Stimulated activated CD8-positive, alpha-beta memory T cell treated with anti-CD3 and anti-CD28 coated beads, Interleukin-7, amount 100 ng/mL, for 24 hours (primary cell): ENCODE measurements around the gene RNF212.

ENCODE experiments used
- DNase-seq: peaks from one replicate; pipeline ENCODE4 v3.0.0-alpha.2; 2020; ENCODE audit warnings: low read depth

Gene RNF212

DNA sequence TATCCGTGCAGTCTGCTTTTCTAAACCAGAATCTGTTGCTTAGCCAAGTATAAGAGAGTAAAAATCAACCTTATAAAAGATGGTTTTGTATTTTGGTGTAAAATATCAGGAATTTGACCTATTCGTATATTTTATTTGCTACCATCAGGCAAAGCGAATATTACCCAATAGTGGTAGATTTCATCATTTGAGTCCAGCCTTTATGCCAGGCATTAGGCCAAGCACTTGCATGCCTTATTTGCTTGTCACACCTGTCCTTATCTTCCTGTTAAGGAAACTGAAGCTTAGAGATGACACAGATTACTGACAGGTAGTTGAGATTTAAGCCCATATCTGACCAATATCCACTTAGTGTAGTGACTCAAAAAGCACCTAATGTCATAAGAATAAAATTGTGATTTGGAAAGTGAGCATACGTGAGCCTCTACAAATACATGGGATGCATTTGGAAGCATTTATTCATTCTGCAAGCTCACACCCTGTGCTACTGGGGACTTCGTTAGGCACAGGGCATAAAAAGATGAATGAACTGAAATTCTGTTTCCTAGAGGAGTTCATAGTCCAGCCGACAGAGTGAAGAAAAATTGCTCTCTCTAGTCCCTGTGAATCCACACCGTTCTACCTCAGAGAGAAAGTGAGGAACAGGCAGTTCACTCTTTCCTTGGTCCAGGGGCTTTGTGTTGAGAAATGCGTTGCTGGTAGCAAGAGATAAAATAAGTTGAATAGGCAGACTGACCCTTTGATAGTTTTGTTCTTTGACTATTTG is 2.3 kb upstream of the RNF212 start:
- DNase-seq = no peak

GRCh38 chr4:1112821-1113182 is 562 bp downstream of the RNF212 start:
- no peak for DNase-seq

- no peak for DNase-seq
These were observed 1.1 kb downstream of the RNF212 start for GRCh38 chr4:1112174-1112820.

GRCh38 chr4:1111259-1111809 is 2.0 kb downstream of the RNF212 start:
- no peak for DNase-seq

GRCh38 chr4:1109898-1110506 is 3.4 kb downstream of the RNF212 start:
- DNase-seq = no peak

DNA sequence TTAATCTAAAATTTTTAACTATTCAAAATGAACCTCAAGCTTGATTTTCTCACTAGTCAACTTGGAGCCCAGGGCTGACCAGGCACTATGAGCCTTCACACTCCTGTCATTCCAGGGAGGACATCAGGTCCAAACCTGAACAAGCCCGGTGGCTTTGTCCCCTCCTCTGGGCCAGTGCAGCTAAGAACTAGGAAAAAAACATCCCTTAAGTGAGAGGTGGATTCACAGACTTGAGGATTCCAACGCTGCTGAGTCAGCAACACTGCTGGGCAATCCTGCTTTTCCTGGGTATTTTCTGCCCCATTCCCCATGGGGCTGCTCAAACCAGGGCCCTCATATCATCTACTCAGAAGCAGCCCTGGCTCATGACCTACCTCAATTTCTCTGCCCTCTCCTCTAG is 4.0 kb downstream of the RNF212 start:
- no peak for DNase-seq

DNA sequence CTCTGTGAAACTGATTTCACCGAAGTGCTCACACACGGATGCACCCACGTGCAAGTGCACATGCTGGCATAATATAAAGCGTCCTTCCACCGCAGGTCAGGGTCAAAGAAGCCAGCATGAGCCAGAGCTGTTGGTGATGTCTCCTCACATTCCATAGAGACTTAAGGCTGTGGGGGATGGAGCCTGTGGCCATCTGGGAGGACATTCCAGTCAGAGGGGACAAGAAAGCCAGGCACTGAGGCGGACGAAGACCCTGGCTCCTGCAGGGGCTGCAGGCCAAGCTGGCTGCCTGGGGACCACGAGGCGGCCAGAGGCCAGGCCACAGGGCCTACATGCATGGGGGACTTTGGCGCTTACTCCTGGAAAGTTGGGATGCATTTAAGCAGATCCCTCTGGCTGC is 7.7 kb downstream of the RNF212 start:
- DNase-seq = no peak

DNA sequence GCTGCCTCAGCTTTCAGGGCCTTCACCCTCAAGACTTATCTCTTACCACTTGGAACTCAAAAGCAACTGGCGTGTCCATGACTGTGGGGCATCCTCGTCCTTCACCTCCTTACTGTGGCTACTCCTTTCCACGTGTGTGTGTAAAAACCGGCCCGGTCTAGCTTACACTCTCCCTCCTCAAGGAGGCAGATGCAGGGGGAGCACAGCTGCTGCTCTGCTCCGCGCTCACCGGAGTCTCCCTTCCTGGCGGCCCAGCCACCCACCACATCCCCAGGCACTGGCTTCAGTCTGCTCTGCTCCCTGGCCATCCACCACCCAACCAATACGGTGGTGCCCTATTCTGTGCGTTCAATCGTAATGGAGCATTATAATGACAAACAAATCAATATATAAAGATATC is 8.3 kb downstream of the RNF212 start:
- DNase-seq = no peak

GRCh38 chr4:1104647-1105046 is 8.7 kb downstream of the RNF212 start:
- DNase-seq = no peak

GRCh38 chr4:1099684-1100335 is 13.6 kb downstream of the RNF212 start:
- no peak for DNase-seq

DNA sequence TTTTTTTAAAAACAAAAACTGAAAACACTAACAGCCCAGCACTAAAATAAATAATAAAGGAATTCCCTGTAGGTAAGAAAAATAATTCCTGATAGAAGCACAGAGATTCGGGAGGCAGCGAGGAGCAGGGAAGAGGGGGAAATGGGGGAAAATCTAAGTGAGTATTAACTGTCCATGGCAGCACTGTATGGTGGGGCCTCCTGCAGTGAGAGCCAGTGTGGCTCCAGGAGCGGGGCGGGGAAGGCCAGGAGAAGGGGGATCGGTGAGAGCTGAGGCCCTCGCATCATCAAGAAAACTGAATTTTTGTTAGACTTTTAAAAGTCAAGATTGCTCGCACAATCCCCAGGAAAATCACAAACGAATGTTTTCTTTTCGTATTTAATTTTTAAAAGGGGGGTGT is 14.1 kb downstream of the RNF212 start:
- no peak for DNase-seq

- no peak for DNase-seq
These were observed 14.9 kb downstream of the RNF212 start for GRCh38 chr4:1098311-1098925.

DNA sequence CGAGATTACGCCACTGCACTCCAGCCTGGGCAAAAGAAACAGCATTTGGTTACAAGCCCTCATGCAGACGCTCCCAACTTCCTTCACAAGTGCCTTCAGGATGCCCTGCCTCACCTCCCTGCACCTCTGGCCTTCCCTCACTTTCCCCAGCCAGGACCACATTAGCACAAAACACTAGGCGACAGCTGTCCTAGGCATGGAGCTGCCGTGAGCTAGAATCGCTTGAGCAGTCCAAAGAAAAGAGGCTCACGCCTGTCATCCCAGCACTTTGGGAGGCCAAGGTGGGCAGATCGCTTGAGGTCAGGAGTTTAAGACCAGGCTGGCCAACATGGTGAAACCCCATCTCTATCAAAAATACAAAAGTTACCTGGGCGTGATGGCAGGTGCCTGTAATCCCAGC is 15.8 kb downstream of the RNF212 start:
- DNase-seq = no peak

- no peak for DNase-seq
These were observed 16.5 kb downstream of the RNF212 start for GRCh38 chr4:1096841-1097240.

GRCh38 chr4:1094336-1094690 is 19.1 kb downstream of the RNF212 start:
- no peak for DNase-seq

- DNase-seq = no peak
These were observed 19.7 kb downstream of the RNF212 start for GRCh38 chr4:1093391-1094335.

DNA sequence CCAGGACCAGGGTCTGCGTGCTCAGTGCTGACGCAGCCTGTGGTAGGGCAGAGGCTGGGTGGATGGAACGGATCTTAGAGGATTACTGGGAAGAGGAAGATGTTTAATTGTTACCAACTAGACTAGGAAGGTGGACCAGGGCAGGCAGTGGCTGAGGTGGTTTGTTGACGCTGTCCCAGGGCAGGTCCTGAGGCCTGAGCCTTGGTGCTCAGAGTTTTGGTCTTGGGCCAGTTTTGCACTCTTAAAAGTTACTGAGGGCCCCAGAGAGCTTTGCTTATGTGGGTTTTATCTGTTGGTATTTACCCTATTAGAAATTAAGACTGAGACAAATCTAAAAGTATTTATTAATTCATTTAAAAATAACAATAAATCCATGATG is 20.4 kb downstream of the RNF212 start:
- DNase-seq = no peak

DNA sequence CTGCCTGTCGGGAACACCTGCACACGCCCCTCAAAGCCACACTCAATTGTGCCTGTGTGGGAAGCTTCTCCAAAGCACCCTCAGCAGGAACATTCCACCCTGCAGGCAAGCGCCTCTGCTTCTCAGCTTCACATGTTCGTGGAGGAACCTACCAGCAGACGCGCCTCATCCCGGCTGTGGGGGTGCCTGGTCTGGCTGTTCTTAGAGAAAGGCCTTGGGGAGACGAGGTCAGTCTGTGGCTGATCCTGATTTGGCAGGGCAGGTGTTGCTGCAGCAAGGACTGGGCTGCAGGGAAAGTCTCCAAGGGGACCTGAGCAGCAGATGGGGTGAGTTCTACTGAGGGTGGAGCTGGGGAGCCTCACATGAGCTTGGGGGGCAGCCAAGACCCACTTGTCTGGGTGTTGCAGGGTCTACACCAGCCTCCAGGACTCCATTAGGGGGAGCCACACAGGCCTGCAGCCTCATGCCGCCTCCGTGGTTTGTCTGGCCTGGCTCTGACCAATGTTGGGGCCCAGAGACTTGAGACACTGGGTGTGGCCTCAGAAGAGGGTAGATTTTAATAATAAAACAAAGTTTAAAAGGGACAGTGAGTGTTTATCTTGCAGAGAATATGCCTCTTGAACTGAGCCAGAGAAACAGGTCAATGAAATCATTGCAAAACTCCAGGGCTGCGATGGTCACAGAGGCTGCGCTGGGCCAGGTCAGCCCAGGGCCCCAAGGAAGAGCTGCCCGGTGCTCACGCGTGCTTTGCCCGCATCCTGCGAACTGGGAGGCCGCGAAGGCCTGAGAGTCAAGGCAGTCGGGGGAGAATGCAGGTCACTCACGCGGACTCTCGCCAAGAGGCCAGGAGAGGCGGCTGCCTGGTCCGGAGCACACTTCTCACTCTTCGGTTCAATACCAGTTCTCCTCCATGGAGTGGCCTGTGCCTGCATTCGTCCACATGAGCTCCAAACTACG is 21.1 kb downstream of the RNF212 start:
- DNase-seq = no peak

- no peak for DNase-seq
These were observed 21.8 kb downstream of the RNF212 start for GRCh38 chr4:1091561-1091995.
